NCI-H82 treated with DMSO at 0.1 percent for 48 hours (cell line): ENCODE data around the gene SNAPIN.
"Not testable (repeated sequence)": the region's sequence is repeated elsewhere in the genome, so short reads cannot be mapped to it uniquely, and the experiment has no call there.

Experiments used
- DNase-seq: peaks from one replicate; lab custom pipeline; 2025; ENCODE audit not compliant: unreplicated experiment; lab: John Stamatoyannopoulos, UW

The SNAPIN gene

DNA sequence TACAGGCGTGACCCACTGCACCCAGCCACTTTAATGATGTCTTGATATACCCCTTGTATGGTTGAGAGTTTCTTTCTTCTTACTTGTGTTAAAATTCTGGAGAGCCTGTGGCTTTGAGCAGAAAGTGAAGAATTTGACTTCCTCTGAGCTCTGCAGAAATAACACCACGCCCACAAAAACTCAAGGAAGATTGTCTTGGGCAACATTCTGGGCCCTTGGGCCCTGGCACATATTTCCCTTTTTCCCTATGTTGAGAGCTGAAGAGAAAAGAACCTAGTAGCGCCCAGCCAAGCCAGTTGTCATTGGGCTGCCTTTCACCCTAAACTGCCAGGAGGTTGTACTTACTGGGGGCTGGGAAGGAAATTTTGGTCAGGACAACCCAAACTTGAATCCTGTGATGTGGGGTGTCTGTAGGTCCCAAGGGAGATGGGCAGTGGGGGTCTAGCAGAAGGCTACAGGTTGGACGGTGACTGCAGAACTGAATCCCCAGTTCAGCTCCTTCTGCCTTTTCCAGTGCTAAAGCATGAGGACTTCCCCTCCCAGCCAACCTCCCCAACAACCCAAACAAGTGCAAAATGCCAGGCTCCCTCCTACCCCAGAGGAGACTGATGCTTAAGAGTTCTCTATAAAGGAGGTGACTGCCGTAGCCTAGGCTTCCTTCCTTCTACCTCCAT lies 11.7 kb upstream of the SNAPIN start:
- DNase-seq: no peak

- DNase-seq: no peak
Measured at GRCh38 chr1:153647346-153647714, 11.2 kb upstream of the SNAPIN start.

DNA sequence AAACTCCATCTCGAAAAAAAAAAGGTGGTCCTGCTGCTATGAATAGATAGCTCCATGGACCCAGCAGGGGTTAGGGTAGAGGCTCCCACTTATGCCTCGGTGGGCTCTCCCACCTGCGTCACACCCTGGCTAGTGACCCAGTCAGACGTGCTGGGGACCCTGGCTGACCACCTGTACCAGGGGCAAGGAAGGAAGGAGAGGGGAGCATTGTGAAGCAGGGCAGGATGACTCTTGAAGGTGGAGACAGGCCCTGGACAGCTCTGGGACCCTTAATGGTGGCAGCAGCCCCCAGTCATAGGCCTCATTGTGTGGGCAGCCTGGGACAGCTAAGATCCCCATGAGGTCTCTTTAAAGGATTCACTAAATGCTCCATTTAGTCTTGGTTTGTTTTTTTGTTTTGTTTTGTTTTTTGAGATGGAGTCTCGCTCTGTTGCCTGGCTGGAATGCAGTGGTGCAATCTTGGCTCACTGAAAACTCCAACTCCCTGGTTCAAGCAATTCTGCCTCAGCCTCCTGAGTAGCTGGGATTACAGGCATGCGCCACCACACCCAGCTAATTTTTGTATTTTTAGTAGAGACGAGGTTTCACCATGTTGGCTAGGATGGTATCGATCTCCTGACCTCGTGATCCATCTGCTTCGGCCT lies 10.4 kb upstream of the SNAPIN start:
- no peak for DNase-seq

- no peak for DNase-seq
Measured at GRCh38 chr1:153649137-153649862, 9.2 kb upstream of the SNAPIN start.

DNA sequence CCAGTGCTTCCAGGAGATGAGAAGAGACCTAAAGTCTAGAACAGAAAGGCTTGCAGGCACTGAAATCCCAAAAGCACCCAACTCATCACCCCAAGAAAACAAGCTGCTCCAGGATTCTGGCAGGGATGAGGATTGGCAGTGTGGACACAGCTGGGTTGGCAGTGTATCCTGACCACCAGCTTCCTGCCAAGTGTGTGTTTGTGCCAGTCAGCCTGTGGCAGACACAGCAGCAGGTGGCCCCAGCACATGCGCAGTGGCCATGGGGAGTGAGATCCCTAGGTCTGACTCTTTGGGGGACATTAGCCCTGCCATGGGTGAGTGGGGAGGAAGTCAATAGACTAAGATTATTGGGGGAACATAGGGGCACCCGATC lies 8.7 kb upstream of the SNAPIN start:
- DNase-seq: no peak

GRCh38 chr1:153651771-153652170 lies 6.7 kb upstream of the SNAPIN start:
- no peak for DNase-seq

DNA sequence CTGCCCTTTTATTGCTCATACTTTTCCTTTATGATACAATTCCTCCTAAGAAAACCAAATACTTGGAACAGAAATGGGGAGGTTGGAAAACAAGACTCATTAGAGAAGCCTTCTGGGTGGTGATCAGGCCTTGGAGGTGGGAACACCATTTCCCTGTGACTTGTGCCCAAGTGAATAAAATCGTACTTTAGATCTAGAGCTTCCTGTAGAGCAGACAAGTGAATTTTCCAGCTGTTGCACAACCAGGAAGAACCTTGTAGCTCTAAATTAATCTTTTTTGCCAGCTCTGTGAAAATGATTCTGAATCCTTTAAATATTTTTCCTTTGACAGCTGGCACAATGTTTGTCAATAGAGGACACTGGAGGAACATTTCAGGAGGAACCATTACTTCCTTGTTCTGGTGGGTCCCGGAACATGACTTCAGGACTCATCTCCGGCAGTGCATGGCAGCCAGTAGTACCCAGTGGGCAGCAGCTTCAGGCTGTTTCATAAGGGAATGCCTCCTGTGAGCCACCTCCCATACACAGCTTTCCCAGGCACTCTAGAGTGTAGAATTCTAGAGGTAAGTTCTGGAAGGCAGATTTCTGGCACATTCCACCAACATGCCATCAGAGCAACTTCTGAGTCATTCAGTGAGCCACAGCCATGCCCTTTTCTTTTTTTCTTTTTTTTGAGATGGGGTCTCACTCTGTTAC lies 5.5 kb upstream of the SNAPIN start:
- no peak for DNase-seq

DNA sequence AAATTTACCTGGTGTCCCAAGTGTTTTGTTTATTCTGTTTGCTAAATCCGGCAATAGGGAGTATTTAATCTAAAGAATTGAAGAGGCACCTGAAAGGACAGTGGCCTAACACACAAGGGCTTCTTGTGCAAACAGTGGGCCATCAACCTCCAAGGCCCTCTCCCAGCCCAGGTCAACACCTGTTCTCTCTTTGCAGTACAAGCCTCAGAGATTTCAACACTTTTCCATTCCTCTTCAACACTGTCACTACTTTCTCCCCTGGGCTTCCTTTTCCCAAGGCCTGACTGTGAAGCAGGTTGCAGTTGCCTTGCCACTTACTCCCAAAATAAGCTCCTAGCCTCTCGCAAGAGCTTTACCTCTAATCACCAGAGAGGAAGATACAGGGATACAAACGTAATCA lies 3.2 kb upstream of the SNAPIN start:
- no peak for DNase-seq

- no peak for DNase-seq
Measured at GRCh38 chr1:153659175-153659534, 652 bp downstream of the SNAPIN start.

DNA sequence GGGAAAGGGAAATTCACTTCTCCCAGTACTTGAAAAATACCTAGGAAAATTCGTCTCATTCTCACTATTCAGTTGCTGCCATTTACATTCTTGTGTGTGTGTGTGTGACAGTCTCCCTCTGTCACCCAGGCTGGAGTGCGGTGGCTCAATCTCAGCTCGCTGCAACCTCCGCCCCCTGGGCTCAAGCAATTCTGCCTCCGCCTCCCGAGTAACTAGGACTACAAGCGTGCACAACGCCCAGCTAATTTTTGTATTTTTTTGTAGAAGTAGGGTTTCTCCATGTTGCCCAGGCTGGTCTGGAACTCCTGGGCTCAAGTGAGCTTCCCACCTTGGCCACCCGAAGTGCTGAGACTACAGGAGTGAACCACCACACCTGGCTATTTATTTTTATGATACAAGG lies 1.2 kb downstream of the SNAPIN start:
- DNase-seq: no peak

GRCh38 chr1:153661111-153661708 lies 2.7 kb downstream of the SNAPIN start:
- no peak for DNase-seq

- no peak for DNase-seq
Measured at GRCh38 chr1:153662269-153662668, 3.8 kb downstream of the SNAPIN start.

GRCh38 chr1:153663211-153663610 lies 4.7 kb downstream of the SNAPIN start:
- DNase-seq: no peak

DNA sequence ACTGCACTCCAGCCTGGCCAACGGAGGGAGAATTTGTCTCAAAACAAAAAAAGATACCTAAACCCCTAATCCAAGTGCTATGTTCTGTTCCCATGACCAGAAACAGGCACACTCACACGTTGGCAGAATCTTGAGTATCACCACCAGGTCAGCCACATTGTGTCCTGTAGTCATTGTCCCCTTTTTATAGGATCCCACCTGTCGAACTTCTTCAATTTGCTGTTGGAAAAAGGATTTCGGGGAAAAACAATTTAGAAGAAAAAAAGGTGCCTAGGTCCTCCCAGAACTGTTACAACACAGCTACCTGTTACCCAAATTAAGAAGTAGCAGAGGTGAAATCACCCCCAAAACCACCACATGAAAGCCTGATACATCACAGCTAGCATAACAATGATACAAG lies 8.9 kb downstream of the SNAPIN start:
- DNase-seq: no peak

DNA sequence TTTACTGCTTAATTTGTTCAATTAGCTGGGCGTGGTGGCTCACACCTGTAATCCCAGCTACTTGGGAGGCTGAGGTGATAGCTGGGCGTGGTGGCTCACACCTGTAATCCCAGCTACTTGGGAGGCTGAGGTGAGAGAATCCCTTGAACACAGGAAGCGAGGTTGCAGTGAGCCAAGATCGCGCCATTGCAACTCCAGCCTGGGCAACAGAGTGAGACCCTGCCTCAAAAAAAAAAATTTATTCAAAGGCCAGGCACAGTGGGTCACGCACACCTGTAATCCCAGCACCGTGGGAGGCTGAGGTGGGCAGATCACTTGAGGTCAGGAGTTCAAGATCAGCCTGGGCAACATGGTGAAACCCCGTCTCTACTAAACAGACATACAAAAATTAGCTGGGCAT lies 10.2 kb downstream of the SNAPIN start:
- DNase-seq: not testable (repeated sequence)

DNA sequence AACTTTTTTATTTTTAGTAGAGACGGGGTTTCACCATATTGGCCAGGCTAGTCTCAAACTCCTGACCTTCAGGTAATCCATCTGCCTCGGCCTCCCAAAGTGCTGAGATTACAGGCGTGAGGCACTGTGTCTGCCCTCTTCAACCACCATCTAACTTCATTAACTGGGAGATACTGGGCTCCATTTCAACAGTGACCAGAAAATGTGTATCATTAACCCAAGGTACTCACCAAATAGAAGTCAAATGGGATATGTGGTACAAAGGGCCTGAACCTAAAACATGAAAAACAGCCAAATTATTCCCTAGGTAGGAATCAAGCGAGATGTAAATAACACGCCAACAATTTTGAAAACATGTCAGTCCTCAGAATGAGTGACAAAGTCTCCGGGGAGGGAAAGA lies 11.1 kb downstream of the SNAPIN start:
- DNase-seq: no peak

DNA sequence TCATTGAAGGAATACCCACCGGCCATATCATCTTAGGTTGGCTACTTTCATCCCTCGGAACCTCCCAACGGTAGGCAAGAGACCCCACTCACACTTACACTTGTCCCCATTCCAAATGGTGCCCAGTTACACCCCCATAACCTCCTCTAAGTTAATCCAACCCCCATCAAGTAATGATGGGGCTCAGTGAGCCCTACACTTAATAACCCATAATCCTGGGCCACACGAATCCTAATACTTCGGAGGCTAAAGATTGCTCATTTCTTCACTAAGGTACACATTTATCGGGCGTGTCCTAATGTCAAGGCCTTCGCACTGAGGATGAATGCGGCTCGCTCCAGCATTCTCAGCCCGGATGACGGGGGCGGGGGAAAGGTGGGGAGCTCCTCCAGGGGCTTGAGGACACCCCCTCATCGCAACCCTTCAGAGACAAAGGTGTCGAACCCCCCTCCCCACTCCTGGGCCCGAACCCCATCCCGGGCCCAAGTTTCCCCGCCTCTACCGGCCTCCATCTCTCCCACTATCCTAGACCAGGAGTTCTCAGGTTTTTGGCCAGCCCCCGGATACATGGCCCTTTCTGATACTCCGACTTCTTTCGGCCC lies 11.9 kb downstream of the SNAPIN start:
- no peak for DNase-seq

GRCh38 chr1:153670859-153671627 lies 12.5 kb downstream of the SNAPIN start, which contains the start of gene ILF2:
TSS of gene ILF2 (minus strand) at chr1:153670993. CDS start at chr1:153670922, 71 bp downstream.
- peak; percentile 100 for DNase-seq

- peak; percentile 80 for DNase-seq
Measured at GRCh38 chr1:153671628-153672353, 13.3 kb downstream of the SNAPIN start.

DNA sequence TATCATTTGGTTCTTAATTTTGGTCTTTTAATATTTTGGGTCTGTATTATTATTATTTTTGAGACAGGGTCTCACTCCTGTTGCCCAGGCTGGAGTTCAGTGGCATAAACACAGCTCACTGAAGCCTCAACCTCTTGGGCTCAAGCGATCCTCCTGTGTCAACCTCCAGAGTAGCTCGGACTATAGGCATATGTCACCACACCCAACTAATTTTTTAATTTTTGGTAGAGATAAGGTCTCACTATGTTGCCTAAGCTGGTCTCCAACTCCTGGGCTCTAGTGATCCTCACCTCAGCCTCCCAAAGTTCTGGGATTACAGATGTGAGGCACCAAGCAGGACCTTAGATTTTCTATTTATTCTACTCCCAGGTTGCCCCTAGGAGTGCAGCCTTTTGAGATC lies 15.0 kb downstream of the SNAPIN start:
- DNase-seq: no peak
